Endodermal cell (in vitro differentiated cells): ENCODE results near the gene EPAS1. TPM values are rescaled to one million over a fixed set of nuclear protein-coding genes. Genes with fewer than 3 reads are reported as not detected.

Source experiments
- DNase-seq: peaks from one replicate; pipeline ENCODE4 v3.0.0-alpha.2; 2017
- H3K27ac ChIP-seq: 2 replicates; pipeline ENCODE4 v1.5.1; 2013; ENCODE audit warnings: mild to moderate bottlenecking, low read depth, low read length, moderate library complexity
- H3K27me3 ChIP-seq: 2 replicates; pipeline ENCODE4 v1.6.1; 2013; ENCODE audit warnings: mild to moderate bottlenecking, low read length, moderate library complexity; ENCODE audit not compliant: insufficient read depth, control insufficient read depth, poor library complexity, severe bottlenecking
- H3K36me3 ChIP-seq: 2 replicates; pipeline ENCODE4 v1.7.0; 2013; ENCODE audit warnings: mild to moderate bottlenecking, low read length, moderate library complexity; ENCODE audit not compliant: control insufficient read depth, insufficient read depth
- H3K4me1 ChIP-seq: one replicate; pipeline ENCODE4 v1.7.0; 2013; ENCODE audit warnings: low read length; ENCODE audit not compliant: control insufficient read depth, insufficient read depth
- H3K4me3 ChIP-seq: 2 replicates; pipeline ENCODE4 v1.5.1; 2013; ENCODE audit warnings: mild to moderate bottlenecking, low read length, moderate library complexity
- H3K9ac ChIP-seq: 2 replicates; pipeline ENCODE4 v1.6.1; 2013; ENCODE audit warnings: mild to moderate bottlenecking, low read length, moderate library complexity; ENCODE audit not compliant: poor library complexity, severe bottlenecking; ENCODE audit errors: extremely low read depth
- H3K9me3 ChIP-seq: 2 replicates; pipeline ENCODE4 v1.6.1; 2013; ENCODE audit warnings: mild to moderate bottlenecking, low read length, moderate library complexity; ENCODE audit not compliant: control insufficient read depth
- H3K27ac Mint-ChIP-seq: 2 replicates; pipeline ENCODE4 v1.8.0; 2020; ENCODE audit warnings: mixed read lengths
- H3K27me3 Mint-ChIP-seq: 2 replicates; pipeline ENCODE4 v1.8.0; 2021; ENCODE audit warnings: mild to moderate bottlenecking, mixed read lengths; ENCODE audit not compliant: insufficient read depth
- H3K36me3 Mint-ChIP-seq: 2 replicates; pipeline ENCODE4 v1.8.0; 2020; ENCODE audit warnings: low read depth, mixed read lengths
- H3K4me1 Mint-ChIP-seq: 2 replicates; pipeline ENCODE4 v1.8.0; 2020; ENCODE audit warnings: mixed read lengths
- H3K4me3 Mint-ChIP-seq: 2 replicates; pipeline ENCODE4 v1.8.0; 2020; ENCODE audit warnings: mild to moderate bottlenecking, moderate library complexity, mixed read lengths
- H3K9me3 Mint-ChIP-seq: 2 replicates; pipeline ENCODE4 v1.8.0; 2020; ENCODE audit warnings: mild to moderate bottlenecking, mixed read lengths
- WGBS, 2 experiments: methylation state at CpG; one replicate each; pipeline versions ENCODE4 v1.1.5 to v1.1.7; 2013; ENCODE audit warnings: missing lambda C conversion rate in 2 of 2, mixed read lengths in 1 of 2; ENCODE audit not compliant: insufficient coverage in 1 of 2, insufficient read length in 1 of 2; 5-methylcytosine and 5-hydroxymethylcytosine counted together
- total RNA-seq, 2 donors: library from RNA; stranded (reverse); fragmentation: NEBNext Ultra II Directional in 1 of 2; extraction: Animal tissue kit (Norgen Biotek cat#: 25700) in 1 of 2; gene quantifications; 2 replicates in 1 of 2; 3 replicates in 1 of 2; pipeline ENCODE4 v1.2.1, GENCODE V29; 2021
- TF ChIP-seq, protein P1 (sequence below): fragments of 200-600 bp; sonication (generic); conservative IDR thresholded peaks from 2 replicates; pipeline ENCODE4 v1.5.0; 2021; ENCODE audit warnings: antibody characterized with exemption, mild to moderate bottlenecking

Gene EPAS1
- total RNA-seq, 2 donors from 2014 or later, result 1.2 to 1.9 TPM

DNA sequence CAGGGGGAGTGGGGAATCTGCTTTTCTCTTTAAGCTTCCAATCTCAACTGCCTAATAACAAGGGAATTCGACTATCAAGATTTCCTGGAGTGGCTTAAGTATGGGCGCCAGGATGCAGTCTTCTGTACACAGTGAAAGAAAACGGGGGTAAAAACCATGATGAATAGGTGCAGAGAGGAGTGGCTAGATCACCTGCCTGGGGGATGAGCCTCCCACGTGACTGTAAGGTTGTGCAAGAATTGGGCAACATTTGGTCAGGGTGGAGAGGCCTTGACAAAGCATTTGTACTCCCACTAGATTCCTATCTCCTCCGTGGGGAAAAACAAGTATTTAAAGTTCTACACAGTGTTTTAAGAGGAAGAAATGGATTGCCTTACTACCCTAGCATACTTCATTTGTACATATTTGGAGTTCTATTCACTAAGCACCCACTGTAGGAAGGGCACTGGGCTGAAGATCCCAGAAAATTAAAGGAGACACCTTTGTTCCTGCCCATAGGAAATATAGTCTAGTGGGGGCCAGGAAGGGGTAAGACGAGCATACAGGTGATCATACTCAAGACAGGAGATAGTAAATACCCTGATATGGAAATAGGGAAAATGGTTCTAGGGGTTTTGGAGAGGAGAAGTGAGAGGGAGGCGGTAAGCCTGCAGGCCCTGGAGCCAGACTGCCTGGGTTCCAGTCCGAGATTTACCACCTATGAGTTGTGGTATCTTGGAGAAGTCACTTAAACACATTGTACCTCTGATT, 29.2 kb downstream of the EPAS1 start:
- Histone ChIP-seq H3K4me1 (no peaks in the 10 kb centered on the region), H3K27ac (no peak overlapping the region), H3K9me3 (no peaks in the 10 kb centered on the region), H3K4me3 (no peak overlapping the region), H3K36me3 (no peaks in the 10 kb centered on the region), H3K27me3 (peaks cover 14% of the 10 kb centered on the region), H3K9ac (no peak overlapping the region)
- Mint-ChIP-seq H3K4me1 (peaks cover 12% of the 10 kb centered on the region), H3K36me3 (no peaks in the 10 kb centered on the region), H3K27me3 (peaks cover 17% of the 10 kb centered on the region), H3K4me3 (no peak overlapping the region), H3K9me3 (no peaks in the 10 kb centered on the region), H3K27ac (no peak overlapping the region)
- DNase-seq, result peak; percentile 35
- WGBS, 2 experiments, result 86 to 89% methylated on average over 4 to 8 of the region's 8 CpGs
- TF ChIP-seq, protein P1, sequence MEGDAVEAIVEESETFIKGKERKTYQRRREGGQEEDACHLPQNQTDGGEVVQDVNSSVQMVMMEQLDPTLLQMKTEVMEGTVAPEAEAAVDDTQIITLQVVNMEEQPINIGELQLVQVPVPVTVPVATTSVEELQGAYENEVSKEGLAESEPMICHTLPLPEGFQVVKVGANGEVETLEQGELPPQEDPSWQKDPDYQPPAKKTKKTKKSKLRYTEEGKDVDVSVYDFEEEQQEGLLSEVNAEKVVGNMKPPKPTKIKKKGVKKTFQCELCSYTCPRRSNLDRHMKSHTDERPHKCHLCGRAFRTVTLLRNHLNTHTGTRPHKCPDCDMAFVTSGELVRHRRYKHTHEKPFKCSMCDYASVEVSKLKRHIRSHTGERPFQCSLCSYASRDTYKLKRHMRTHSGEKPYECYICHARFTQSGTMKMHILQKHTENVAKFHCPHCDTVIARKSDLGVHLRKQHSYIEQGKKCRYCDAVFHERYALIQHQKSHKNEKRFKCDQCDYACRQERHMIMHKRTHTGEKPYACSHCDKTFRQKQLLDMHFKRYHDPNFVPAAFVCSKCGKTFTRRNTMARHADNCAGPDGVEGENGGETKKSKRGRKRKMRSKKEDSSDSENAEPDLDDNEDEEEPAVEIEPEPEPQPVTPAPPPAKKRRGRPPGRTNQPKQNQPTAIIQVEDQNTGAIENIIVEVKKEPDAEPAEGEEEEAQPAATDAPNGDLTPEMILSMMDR, result no peak

DNA sequence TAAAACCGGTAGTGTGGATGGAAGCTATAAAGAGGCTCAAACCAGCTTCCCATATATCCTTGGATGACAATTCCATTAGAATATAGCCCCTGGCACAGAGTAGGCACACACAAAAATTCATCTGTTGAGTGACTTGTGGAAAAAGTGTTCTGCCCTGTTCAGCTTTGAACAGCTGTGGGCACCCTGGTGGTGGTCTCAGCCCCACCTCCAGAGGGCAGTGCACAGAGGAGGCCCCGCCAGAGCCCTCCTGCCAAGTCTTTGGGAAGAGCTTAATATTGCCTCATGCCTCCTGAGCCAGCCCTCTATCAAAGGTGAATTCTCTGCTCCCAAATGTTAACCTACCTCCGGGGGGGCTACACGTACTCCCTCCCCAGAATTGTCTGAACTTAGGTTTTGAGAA, 30.4 kb downstream of the EPAS1 start:
- Histone ChIP-seq H3K27ac (no peak overlapping the region), H3K27me3 (peaks cover 14% of the 10 kb centered on the region), H3K4me3 (no peak overlapping the region), H3K4me1 (peaks cover 4% of the 10 kb centered on the region), H3K36me3 (no peaks in the 10 kb centered on the region), H3K9ac (no peak overlapping the region), H3K9me3 (no peaks in the 10 kb centered on the region)
- Mint-ChIP-seq H3K4me1 (peaks cover 21% of the 10 kb centered on the region), H3K4me3 (no peak overlapping the region), H3K9me3 (no peaks in the 10 kb centered on the region), H3K36me3 (no peaks in the 10 kb centered on the region), H3K27ac (no peak overlapping the region), H3K27me3 (peaks cover 17% of the 10 kb centered on the region)
- peak; percentile 54 for DNase-seq
- 92 to 96% methylated on average over 4 of the region's 4 CpGs for WGBS, 2 experiments
- TF ChIP-seq, protein P1, result peak; percentile 67

DNA sequence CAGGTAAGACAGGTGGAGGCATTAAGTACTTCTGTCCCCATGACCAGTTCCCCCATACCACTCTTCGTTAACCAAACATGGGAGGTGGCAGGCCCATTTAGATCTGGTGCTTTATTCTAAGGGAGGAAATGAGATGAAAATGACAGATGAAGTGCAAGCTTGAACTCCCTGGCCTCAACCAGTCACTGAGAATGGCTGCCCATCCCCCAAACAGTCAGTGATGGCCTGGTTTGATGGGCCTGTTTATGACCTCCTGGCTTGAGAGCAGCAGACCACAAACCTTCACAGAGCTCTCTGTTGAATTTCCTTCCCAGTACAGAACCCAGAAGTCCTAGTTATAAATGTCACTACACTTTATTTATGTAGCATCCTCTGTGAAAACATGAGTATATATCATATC, 31.1 kb downstream of the EPAS1 start:
- no peak overlapping the region for H3K27ac ChIP-seq
- Mint-ChIP-seq H3K36me3 (no peaks in the 10 kb centered on the region), H3K27me3 (peaks cover 19% of the 10 kb centered on the region), H3K4me1 (peaks cover 21% of the 10 kb centered on the region), H3K4me3 (no peak overlapping the region), H3K27ac (no peak overlapping the region), H3K9me3 (no peaks in the 10 kb centered on the region)
- TF ChIP-seq, protein P1, result no peak
- no peak overlapping the region for H3K9ac ChIP-seq
- H3K4me3 ChIP-seq, result no peak overlapping the region
- H3K4me1 ChIP-seq, result peaks cover 4% of the 10 kb centered on the region
- peaks cover 14% of the 10 kb centered on the region for H3K27me3 ChIP-seq
- H3K36me3 ChIP-seq, result no peaks in the 10 kb centered on the region
- 90 to 100% methylated on average over 1 of the region's 1 CpG for WGBS, 2 experiments
- H3K9me3 ChIP-seq, result no peaks in the 10 kb centered on the region
- DNase-seq, result no peak
